Stomach (tissue), 9 donors: ENCODE results near the gene A2M. TPM values are rescaled to one million over a fixed set of nuclear protein-coding genes. Genes with fewer than 3 reads are reported as not detected.

Source experiments
- DNase-seq, 2 donors: peaks; one replicate each; pipeline versions ENCODE4 v3.0.0 to v3.0.0-alpha.2; 2013 to 2019
- H3K27ac ChIP-seq, 5 donors: fragments of 200-600 bp in 4 of 5; sonication (generic) in 4 of 5; one replicate each; pipeline ENCODE4 v1.5.1; 2013 to 2019; ENCODE audit warnings: mild to moderate bottlenecking in 1 of 5, moderate library complexity in 1 of 5
- H3K27me3 ChIP-seq, 3 donors: fragments of 200-600 bp; sonication (generic); one replicate each; pipeline ENCODE4 v1.5.1; 2017 to 2019; ENCODE audit warnings: mixed run types in 1 of 3
- H3K36me3 ChIP-seq, 4 donors: fragments of 200-600 bp; sonication (generic); 1 replicate in 3 of 4; 2 replicates in 1 of 4; pipeline ENCODE4 v1.5.1; 2016 to 2019
- H3K4me1 ChIP-seq, 4 donors: fragments of 200-600 bp; sonication (generic); one replicate each; pipeline ENCODE4 v1.5.1; 2016 to 2019
- H3K4me3 ChIP-seq, 4 donors: fragments of 200-600 bp; sonication (generic) in 3 of 4; one replicate each; pipeline ENCODE4 v1.5.1; 2016 to 2019; ENCODE audit warnings: mild to moderate bottlenecking in 1 of 4
- H3K9me3 ChIP-seq, 4 donors: fragments of 200-600 bp; sonication (generic); one replicate each; pipeline ENCODE4 v1.5.1; 2016 to 2019
- EP300 ChIP-seq: sonication (generic); formaldehyde crosslinking; IDR thresholded peaks from one replicate; pipeline ENCODE4 v1.6.1; 2017; ENCODE audit warnings: antibody characterized with exemption
- POLR2A ChIP-seq, 4 donors: fragments of 450-650 bp; IDR thresholded peaks; one replicate each; pipeline ENCODE4 v1.6.1; 2016; ENCODE audit warnings: antibody characterized with exemption in 4 of 4, control low read depth in 2 of 4, mild to moderate bottlenecking in 1 of 4, moderate library complexity in 1 of 4
- POLR2AphosphoS5 ChIP-seq, 3 donors: sonication (generic); formaldehyde crosslinking; IDR thresholded peaks; one replicate each; pipeline ENCODE4 v1.6.1; 2016; ENCODE audit warnings: antibody characterized with exemption in 3 of 3
- WGBS, 5 donors: extraction: QIAGEN DNeasy Blood & Tissue Kit in 3 of 5; methylation state at CpG; one replicate each; pipeline versions ENCODE4 v1.1.5 to v1.1.7; 2013 to 2018; 5-methylcytosine and 5-hydroxymethylcytosine counted together
- intact Hi-C: fragments of 100-400 bp; cut with DNase I; formaldehyde crosslinking; loops from one replicate; pipeline ENCODE4 v1.15.1; 2023; ENCODE audit warnings: low total_unique reads
- polyA plus RNA-seq, 3 donors: library from polyadenylated mRNA; stranded (reverse); fragments of 200-250 nt; gene quantifications; one replicate each; pipeline ENCODE4 v1.2.3, GENCODE V29; 2013
- total RNA-seq, 5 donors: library from RNA; depleted of rRNA; stranded (reverse); fragments of >200 nt; gene quantifications; one replicate each; pipeline versions ENCODE4 v1.1.0 to v1.2.3, GENCODE V29; 2014 to 2016
- TF ChIP-seq, protein P1 (sequence below), 7 experiments: fragments of 450-650 bp in 4 of 7; fragments of 200-600 bp in 3 of 7; sonication (generic) in 3 of 7; IDR thresholded peaks; one replicate each; pipeline ENCODE4 v1.5.1; 2016 to 2019; ENCODE audit warnings: antibody characterized with exemption in 7 of 7, control low read depth in 2 of 7, mild to moderate bottlenecking in 1 of 7
- donor health status: healthy with polysubstance abuse.
- donor health status: Bipolar disorder and iron deficiency.
- donor health status: healthy.

A2M gene
- total and polyA plus RNA-seq, 8 donors: 47.4 to 445 (median 133) TPM

DNA sequence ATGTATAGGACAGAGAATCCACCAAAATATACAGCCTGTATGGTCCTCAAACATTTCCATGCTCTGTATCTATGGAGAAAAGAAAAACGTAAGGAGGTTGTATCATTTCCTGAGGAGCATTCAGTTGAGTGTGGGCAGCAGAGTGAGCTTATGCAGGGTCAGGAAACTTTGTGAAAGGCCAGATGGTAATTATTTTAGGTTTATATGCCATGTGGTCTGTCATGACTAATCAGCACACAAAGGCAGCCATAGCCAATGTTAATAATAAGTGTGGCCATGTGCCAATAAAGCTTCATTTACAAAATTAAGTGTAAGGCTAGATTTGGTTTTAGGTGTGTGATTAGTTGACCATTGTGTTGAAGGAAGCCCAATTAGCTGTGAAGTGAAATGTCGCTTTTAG, 33.2 kb upstream of the A2M start:
- H3K4me3 ChIP-seq: no peak overlapping the region
- H3K4me1 ChIP-seq: no peaks in the 10 kb centered on the region
- no peak for DNase-seq
- intact Hi-C loops: no loop called here
- H3K9me3 ChIP-seq: peaks cover 4 to 20% (median 7%) of the 10 kb centered on the region in 4 donors
- H3K36me3 ChIP-seq: no peaks in the 10 kb centered on the region
- TF ChIP-seq, protein P1, sequence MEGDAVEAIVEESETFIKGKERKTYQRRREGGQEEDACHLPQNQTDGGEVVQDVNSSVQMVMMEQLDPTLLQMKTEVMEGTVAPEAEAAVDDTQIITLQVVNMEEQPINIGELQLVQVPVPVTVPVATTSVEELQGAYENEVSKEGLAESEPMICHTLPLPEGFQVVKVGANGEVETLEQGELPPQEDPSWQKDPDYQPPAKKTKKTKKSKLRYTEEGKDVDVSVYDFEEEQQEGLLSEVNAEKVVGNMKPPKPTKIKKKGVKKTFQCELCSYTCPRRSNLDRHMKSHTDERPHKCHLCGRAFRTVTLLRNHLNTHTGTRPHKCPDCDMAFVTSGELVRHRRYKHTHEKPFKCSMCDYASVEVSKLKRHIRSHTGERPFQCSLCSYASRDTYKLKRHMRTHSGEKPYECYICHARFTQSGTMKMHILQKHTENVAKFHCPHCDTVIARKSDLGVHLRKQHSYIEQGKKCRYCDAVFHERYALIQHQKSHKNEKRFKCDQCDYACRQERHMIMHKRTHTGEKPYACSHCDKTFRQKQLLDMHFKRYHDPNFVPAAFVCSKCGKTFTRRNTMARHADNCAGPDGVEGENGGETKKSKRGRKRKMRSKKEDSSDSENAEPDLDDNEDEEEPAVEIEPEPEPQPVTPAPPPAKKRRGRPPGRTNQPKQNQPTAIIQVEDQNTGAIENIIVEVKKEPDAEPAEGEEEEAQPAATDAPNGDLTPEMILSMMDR (IDR thresholded peaks at IDR 0.05): no peak
- TF ChIP-seq POLR2AphosphoS5 (IDR thresholded peaks at IDR 0.05) (no peak), POLR2A (IDR thresholded peaks at IDR 0.05) (no peak), EP300 (no peak)
- WGBS, 5 donors: 39 to 56% (median 40%) methylated on average over 2 of the region's 2 CpGs
- H3K27me3 ChIP-seq: no peaks in the 10 kb centered on the region
- H3K27ac ChIP-seq: no peak overlapping the region

DNA sequence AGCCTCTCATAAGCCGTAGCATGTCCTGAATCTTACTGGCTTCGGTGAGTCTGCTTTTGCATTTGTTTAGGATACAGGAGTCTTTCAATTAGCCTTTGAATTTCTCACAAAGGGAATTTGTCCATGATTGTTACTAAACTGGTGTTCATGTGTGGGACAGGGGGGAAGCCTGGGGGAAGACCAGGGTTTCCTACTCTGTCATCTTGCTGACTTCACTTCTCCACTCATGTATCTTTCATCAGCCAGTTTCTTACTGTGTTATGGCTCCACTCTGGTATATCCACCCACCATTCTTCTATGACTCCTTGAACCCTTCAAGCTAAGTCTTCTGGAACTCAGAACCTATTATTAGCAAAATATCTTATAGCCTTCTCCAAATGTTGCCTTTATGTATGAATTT, 31.7 kb upstream of the A2M start:
- WGBS, 5 donors: 89 to 97% (median 92%) methylated on average over 2 of the region's 2 CpGs
- Histone ChIP-seq H3K4me1 (no peaks in the 10 kb centered on the region), H3K27ac (no peak overlapping the region), H3K36me3 (no peaks in the 10 kb centered on the region), H3K9me3 (peaks cover 5 to 27% (median 10%) of the 10 kb centered on the region in 4 donors), H3K27me3 (no peaks in the 10 kb centered on the region), H3K4me3 (no peak overlapping the region)
- intact Hi-C loops: no loop called here
- no peak for DNase-seq
- no peak for TF ChIP-seq POLR2AphosphoS5 (IDR thresholded peaks at IDR 0.05)
- TF ChIP-seq, protein P1 (IDR thresholded peaks at IDR 0.05): no peak
- TF ChIP-seq EP300: no peak
- TF ChIP-seq POLR2A (IDR thresholded peaks at IDR 0.05): no peak

DNA sequence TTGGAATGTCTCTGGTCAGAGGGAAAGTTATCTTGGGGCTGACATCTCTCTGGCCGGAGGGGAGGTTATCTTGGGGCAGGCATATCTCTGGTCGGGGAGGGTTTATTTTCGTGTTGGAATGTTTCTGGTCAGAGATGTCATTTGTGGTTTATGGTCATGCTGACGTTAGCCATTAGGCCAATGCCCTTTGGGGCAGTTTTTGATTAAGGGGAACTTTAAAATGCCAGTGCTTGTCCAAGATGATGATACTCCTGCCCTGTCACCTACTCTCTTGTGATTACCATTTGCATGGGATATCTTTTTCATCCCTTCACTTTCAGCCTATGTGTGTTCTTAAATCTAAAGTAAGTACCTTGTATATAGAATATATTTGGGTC, 29.0 kb upstream of the A2M start:
- DNase-seq: no peak
- 44 to 62% (median 54%) methylated on average over 4 of the region's 4 CpGs for WGBS, 5 donors
- H3K9me3 ChIP-seq: peaks cover 5 to 27% (median 11%) of the 10 kb centered on the region in 4 donors
- H3K36me3 ChIP-seq: no peaks in the 10 kb centered on the region
- TF ChIP-seq POLR2AphosphoS5 (IDR thresholded peaks at IDR 0.05): no peak
- no peaks in the 10 kb centered on the region for H3K4me1 ChIP-seq
- intact Hi-C loops: no loop called here
- H3K27ac ChIP-seq: no peak overlapping the region
- no peak overlapping the region for H3K4me3 ChIP-seq
- no peaks in the 10 kb centered on the region for H3K27me3 ChIP-seq

DNA sequence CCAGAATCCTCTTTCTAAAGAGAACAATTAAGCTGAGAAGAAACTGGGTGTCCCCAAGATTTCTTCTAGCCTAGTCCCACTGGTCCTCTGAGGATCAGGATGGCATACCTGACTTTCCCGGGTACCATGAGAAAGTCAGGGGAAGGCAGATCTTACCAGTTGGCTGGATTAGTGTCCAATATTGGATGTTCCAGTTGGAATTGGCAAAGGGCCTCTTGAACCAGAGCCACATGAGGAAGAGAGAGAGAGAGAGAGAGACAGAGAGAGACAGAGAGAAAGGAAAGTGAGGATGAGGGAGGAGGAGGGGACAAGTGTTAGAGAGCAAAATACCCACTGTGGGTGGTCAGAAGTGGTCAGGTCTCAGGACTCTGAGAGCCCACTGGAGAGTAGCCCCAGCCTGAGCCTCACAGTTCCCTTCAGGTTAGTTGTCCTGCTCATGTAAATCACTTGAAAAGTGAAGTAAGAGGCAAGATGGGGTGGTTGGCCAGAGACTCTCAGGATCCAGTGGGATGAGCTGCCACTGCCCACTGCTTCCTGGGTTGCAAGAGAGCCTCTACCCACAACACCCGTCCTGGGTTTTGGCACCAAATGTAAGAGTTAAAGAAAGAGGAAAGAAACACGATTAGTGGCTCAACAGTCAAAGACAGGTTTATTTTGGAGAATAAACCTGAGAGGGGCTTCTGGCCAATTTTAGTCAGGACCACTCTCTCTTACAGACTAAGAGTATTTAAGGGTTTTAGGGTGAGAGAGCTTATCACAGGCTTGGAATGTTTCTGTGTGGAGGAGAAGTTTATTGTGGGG, 28.4 kb upstream of the A2M start:
- no peak overlapping the region for H3K27ac ChIP-seq

More for the DNA sequence above, 28.4 kb upstream of the A2M start:
- intact Hi-C loops: no loop called here
- peaks cover 5 to 27% (median 12%) of the 10 kb centered on the region in 4 donors for H3K9me3 ChIP-seq
- no peak overlapping the region for H3K4me3 ChIP-seq
- TF ChIP-seq POLR2A (IDR thresholded peaks at IDR 0.05) (no peak), POLR2AphosphoS5 (IDR thresholded peaks at IDR 0.05) (no peak), EP300 (no peak)
- TF ChIP-seq, protein P1 (IDR thresholded peaks at IDR 0.05): no peak
- H3K27me3 ChIP-seq: no peaks in the 10 kb centered on the region
- DNase-seq: no peak
- 89 to 92% (median 91%) methylated on average over 3 of the region's 3 CpGs for WGBS, 5 donors
- no peaks in the 10 kb centered on the region for H3K4me1 ChIP-seq
- H3K36me3 ChIP-seq: no peaks in the 10 kb centered on the region
